ENCODE measurements around the gene KIF16B. TPM values are rescaled to one million over a fixed set of nuclear protein-coding genes. Genes with fewer than 3 reads are reported as not detected.
"Not testable (repeated sequence)": the region's sequence is repeated elsewhere in the genome, so short reads cannot be mapped to it uniquely, and the experiment has no call there.

KIF16B gene
- total RNA-seq, 6 experiments from 2014 or later, result 8.4 to 15.9 (median 11.7) TPM

- intact Hi-C loops (cut with DNase I), result no loop called here
- WGBS (ENCODE audit: insufficient coverage, low coverage, low lambda C conversion rate, missing lambda C conversion rate), result 81% methylated on average over 6 of the region's 6 CpGs
- no peak overlapping the region for H3K27ac ChIP-seq
- no peak overlapping the region for H3K4me3 ChIP-seq
- no peaks in the 10 kb centered on the region for H3K36me3 ChIP-seq
- ATAC-seq (no peak), DNase-seq (no peak)
- H3K9me3 ChIP-seq, result no peaks in the 10 kb centered on the region
- TF ChIP-seq POLR2A (IDR thresholded peaks at IDR 0.05), result no peak
- TF ChIP-seq, protein P1, sequence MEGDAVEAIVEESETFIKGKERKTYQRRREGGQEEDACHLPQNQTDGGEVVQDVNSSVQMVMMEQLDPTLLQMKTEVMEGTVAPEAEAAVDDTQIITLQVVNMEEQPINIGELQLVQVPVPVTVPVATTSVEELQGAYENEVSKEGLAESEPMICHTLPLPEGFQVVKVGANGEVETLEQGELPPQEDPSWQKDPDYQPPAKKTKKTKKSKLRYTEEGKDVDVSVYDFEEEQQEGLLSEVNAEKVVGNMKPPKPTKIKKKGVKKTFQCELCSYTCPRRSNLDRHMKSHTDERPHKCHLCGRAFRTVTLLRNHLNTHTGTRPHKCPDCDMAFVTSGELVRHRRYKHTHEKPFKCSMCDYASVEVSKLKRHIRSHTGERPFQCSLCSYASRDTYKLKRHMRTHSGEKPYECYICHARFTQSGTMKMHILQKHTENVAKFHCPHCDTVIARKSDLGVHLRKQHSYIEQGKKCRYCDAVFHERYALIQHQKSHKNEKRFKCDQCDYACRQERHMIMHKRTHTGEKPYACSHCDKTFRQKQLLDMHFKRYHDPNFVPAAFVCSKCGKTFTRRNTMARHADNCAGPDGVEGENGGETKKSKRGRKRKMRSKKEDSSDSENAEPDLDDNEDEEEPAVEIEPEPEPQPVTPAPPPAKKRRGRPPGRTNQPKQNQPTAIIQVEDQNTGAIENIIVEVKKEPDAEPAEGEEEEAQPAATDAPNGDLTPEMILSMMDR (IDR thresholded peaks at IDR 0.05), result no peak
- H3K27me3 ChIP-seq, result no peaks in the 10 kb centered on the region
- no peaks in the 10 kb centered on the region for H3K4me1 ChIP-seq
These were observed 129.0 kb downstream of the KIF16B start for GRCh38 chr20:16444057-16444777.

GRCh38 chr20:16441546-16442164 lies 131.6 kb downstream of the KIF16B start:
- 100% methylated on average over 2 of the region's 2 CpGs for WGBS (ENCODE audit: insufficient coverage, low coverage, low lambda C conversion rate, missing lambda C conversion rate)
- no peak for DNase-seq
- no peak overlapping the region for H3K27ac ChIP-seq
- no peak for TF ChIP-seq POLR2A (IDR thresholded peaks at IDR 0.05)
- TF ChIP-seq, protein P1 (IDR thresholded peaks at IDR 0.05), result no peak
- no peak for ATAC-seq
- H3K9me3 ChIP-seq, result no peaks in the 10 kb centered on the region
- no peaks in the 10 kb centered on the region for H3K4me1 ChIP-seq
- no peaks in the 10 kb centered on the region for H3K36me3 ChIP-seq
- intact Hi-C loops (cut with DNase I), result no loop called here
- no peak overlapping the region for H3K4me3 ChIP-seq
- H3K27me3 ChIP-seq, result no peaks in the 10 kb centered on the region

DNA sequence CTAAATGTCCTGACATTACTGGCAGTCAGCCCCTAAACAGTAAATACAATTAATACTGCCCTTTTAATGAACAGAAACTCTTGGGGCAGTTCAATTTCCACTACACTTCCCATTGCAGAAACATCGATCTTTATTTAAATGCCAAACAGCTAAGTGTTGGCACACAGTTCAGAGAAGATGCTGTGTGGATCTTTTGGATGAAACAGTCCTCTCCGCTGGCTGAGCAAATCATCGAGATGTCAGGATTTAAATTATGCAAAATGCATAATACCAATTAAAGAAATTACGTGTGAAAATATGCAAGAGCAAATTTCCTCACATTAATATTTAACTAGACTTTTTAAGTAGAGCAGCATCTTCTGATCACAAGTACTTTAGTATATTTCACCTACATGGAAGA lies 132.6 kb downstream of the KIF16B start:
- DNase-seq, result no peak
- ATAC-seq, result no peak
- Histone ChIP-seq H3K4me1 (no peaks in the 10 kb centered on the region), H3K4me3 (no peak overlapping the region), H3K27ac (no peak overlapping the region), H3K27me3 (no peaks in the 10 kb centered on the region), H3K9me3 (no peaks in the 10 kb centered on the region), H3K36me3 (no peaks in the 10 kb centered on the region)
- intact Hi-C loops (cut with DNase I), result no loop called here
- TF ChIP-seq POLR2A (IDR thresholded peaks at IDR 0.05), result no peak
- TF ChIP-seq, protein P1 (IDR thresholded peaks at IDR 0.05), result no peak
- 82% methylated on average over 4 of the region's 4 CpGs for WGBS (ENCODE audit: insufficient coverage, low coverage, low lambda C conversion rate, missing lambda C conversion rate)

GRCh38 chr20:16439540-16439939 lies 133.7 kb downstream of the KIF16B start:
- ATAC-seq; H3K27me3 ChIP-seq; H3K27ac ChIP-seq; H3K4me1 ChIP-seq; H3K4me3 ChIP-seq; DNase-seq; H3K9me3 ChIP-seq; H3K36me3 ChIP-seq; intact Hi-C loops (cut with DNase I): not testable (repeated sequence)
- WGBS (ENCODE audit: insufficient coverage, low coverage, low lambda C conversion rate, missing lambda C conversion rate), result 96% methylated on average over 5 of the region's 5 CpGs

DNA sequence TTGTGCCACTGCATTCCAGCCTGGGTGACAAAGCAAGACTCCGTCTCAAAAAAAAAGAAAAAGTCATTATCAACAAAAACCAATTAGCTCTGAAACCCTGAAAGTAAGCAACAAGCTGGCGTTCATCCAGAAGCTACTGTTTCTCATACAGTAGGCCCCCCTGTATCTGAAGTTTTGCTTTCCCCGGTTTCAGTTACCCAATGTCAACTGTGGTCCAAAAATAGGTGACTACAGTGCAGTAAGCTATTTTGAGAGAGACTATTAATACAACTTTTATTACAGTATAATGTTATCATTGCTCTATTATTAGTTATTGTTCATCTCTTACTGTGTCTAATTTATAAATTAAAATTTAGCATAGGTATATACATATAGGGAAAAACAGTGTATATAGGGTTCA lies 135.1 kb downstream of the KIF16B start:
- DNase-seq (no peak), ATAC-seq (no peak)
- no peak for TF ChIP-seq POLR2A (IDR thresholded peaks at IDR 0.05)
- TF ChIP-seq, protein P1 (IDR thresholded peaks at IDR 0.05), result no peak
- no peaks in the 10 kb centered on the region for H3K36me3 ChIP-seq
- H3K9me3 ChIP-seq, result no peaks in the 10 kb centered on the region
- WGBS (ENCODE audit: insufficient coverage, low coverage, low lambda C conversion rate, missing lambda C conversion rate), result 75% methylated on average over 2 of the region's 3 CpGs
- no peak overlapping the region for H3K27ac ChIP-seq
- H3K4me1 ChIP-seq, result no peaks in the 10 kb centered on the region
- H3K27me3 ChIP-seq, result no peaks in the 10 kb centered on the region
- no peak overlapping the region for H3K4me3 ChIP-seq
- intact Hi-C loops (cut with DNase I), result no loop called here
